ENCODE data around the gene CGNL1.

DNA sequence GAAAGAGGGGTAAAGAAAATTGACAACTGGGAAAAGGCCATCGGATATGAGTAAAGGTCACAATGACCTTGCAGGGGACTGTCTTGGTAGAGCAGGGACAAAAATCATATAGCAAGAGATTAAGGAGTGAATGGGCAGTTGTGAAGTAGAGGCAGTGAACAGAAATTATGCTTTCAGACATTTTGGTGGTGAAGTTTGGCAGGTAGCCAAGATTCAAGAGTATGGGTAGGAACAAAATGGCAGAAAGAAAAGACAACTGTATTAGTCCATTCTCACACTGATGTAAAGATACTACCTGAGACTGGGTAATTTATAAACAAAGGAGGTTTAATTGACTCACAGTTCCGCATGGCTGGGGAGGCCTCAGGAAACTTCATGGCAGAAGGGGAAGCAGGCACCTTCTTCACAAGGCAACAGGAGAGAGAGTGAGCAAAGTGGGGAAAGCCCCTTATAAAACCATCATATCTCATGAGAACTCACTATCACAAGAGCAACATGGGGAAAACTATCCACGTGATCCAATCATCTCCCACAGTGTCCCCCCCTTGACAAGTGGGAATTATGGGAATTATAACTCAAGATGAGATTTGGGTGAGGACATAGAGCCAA, 84.0 kb downstream of the CGNL1 start:
- no peak for TF ChIP-seq CTCF (IDR thresholded peaks at IDR 0.05)
- TF ChIP-seq POLR2AphosphoS5 (IDR thresholded peaks at IDR 0.05) = no peak
- TF ChIP-seq EP300 (IDR thresholded peaks at IDR 0.05) = no peak
